DMS53 treated with DMSO at 0.1 percent for 48 hours (cell line): ENCODE results near the gene TARBP2.
A peak's percentile ranks its signal among the peaks of the same experiment; 100 is the strongest.
"Not testable (repeated sequence)": the region's sequence is repeated elsewhere in the genome, so short reads cannot be mapped to it uniquely, and the experiment has no call there.

Source experiments
- DNase-seq: peaks from one replicate; lab custom pipeline; 2025; ENCODE audit not compliant: unreplicated experiment; lab: John Stamatoyannopoulos, UW

Gene TARBP2

GRCh38 chr12:53474819-53475218 is 26.3 kb upstream of the TARBP2 start:
- DNase-seq = no peak

GRCh38 chr12:53476769-53477209 is 24.3 kb upstream of the TARBP2 start:
- DNase-seq = no peak

GRCh38 chr12:53478865-53479264 is 22.2 kb upstream of the TARBP2 start:
- no peak for DNase-seq

GRCh38 chr12:53479331-53479730 is 21.8 kb upstream of the TARBP2 start:
- DNase-seq = no peak

GRCh38 chr12:53480491-53481442 is 20.3 kb upstream of the TARBP2 start:
- DNase-seq = no peak

- not testable (repeated sequence) for DNase-seq
Observed at GRCh38 chr12:53481458-53481857, 19.6 kb upstream of the TARBP2 start.

- DNase-seq = no peak
Observed at GRCh38 chr12:53481939-53482586, 19.0 kb upstream of the TARBP2 start.

- DNase-seq = no peak
Observed at GRCh38 chr12:53482626-53483168, 18.4 kb upstream of the TARBP2 start.

- no peak for DNase-seq
Observed at GRCh38 chr12:53483225-53483978, 17.7 kb upstream of the TARBP2 start.

GRCh38 chr12:53483979-53484377 is 17.1 kb upstream of the TARBP2 start:
- no peak for DNase-seq

- DNase-seq = no peak
Observed at GRCh38 chr12:53484686-53485575, 16.2 kb upstream of the TARBP2 start.

GRCh38 chr12:53485955-53486735 is 14.9 kb upstream of the TARBP2 start:
- DNase-seq = no peak

- no peak for DNase-seq
Observed at GRCh38 chr12:53486736-53487487, 14.2 kb upstream of the TARBP2 start.

GRCh38 chr12:53489242-53489864 is 11.7 kb upstream of the TARBP2 start:
- no peak for DNase-seq

- DNase-seq = peak; percentile 37
Observed at GRCh38 chr12:53492188-53492587, 8.9 kb upstream of the TARBP2 start.

GRCh38 chr12:53492830-53493609 is 8.1 kb upstream of the TARBP2 start:
- DNase-seq = peak; percentile 74

- DNase-seq = no peak
Observed at GRCh38 chr12:53493610-53494391, 7.3 kb upstream of the TARBP2 start.
